WTC11 (cell line): Measurements from ENCODE around the gene DIAPH1. TPM values are rescaled to one million over a fixed set of nuclear protein-coding genes. Genes with fewer than 3 reads are reported as not detected.

Experiments
- ATAC-seq: fragments of 200-7000 bp; cut with Tn5 transposase; 2 replicates; pipeline ENCODE4 v1.10.0; 2021; ENCODE audit warnings: mild to moderate bottlenecking, moderate library complexity
- CTCF ChIA-PET: fragments of 300-600 bp; sonication (Branson Sonifier 250); formaldehyde crosslinking; loops from one replicate; lab custom pipeline; 2021; ENCODE audit warnings: antibody characterized with exemption; lab: Charles Lee
- POLR2A ChIA-PET: fragments of 350-600 bp; sonication (Branson Sonifier 250); formaldehyde crosslinking; loops from one replicate; lab custom pipeline; 2021; ENCODE audit warnings: antibody characterized with exemption; lab: Charles Lee
- DNase-seq: peaks from one replicate; pipeline ENCODE4 v3.0.0; 2021; ENCODE audit warnings: low spot score
- H3K27ac Mint-ChIP-seq: 2 replicates; pipeline ENCODE4 v1.8.0; 2021; ENCODE audit warnings: mixed read lengths
- H3K27me3 Mint-ChIP-seq: 2 replicates; pipeline ENCODE4 v1.8.0; 2021; ENCODE audit warnings: low read depth, mild to moderate bottlenecking, moderate library complexity, mixed read lengths
- H3K36me3 Mint-ChIP-seq: 2 replicates; pipeline ENCODE4 v1.8.0; 2021; ENCODE audit warnings: mixed read lengths
- H3K4me1 Mint-ChIP-seq: 2 replicates; pipeline ENCODE4 v1.8.0; 2022; ENCODE audit warnings: mixed read lengths
- H3K4me3 Mint-ChIP-seq: 2 replicates; pipeline ENCODE4 v1.8.0; 2021; ENCODE audit warnings: mild to moderate bottlenecking, moderate library complexity, mixed read lengths
- H3K9me3 Mint-ChIP-seq: 2 replicates; pipeline ENCODE4 v1.8.0; 2021; ENCODE audit warnings: mixed read lengths
- CREB1 ChIP-seq: sonication (generic); formaldehyde crosslinking; IDR thresholded peaks from 2 replicates; pipeline ENCODE4 v1.8.0; 2023; ENCODE audit warnings: mild to moderate bottlenecking, missing genetic modification reagents
- CREM ChIP-seq: sonication (generic); formaldehyde crosslinking; IDR thresholded peaks from 2 replicates; pipeline ENCODE4 v1.8.1; 2022; ENCODE audit warnings: mild to moderate bottlenecking, missing genetic modification reagents, moderate library complexity
- ELF4 ChIP-seq: sonication (generic); formaldehyde crosslinking; IDR thresholded peaks from 2 replicates; pipeline ENCODE4 v1.8.1; 2022; ENCODE audit warnings: low read depth, mild to moderate bottlenecking, moderate library complexity, missing genetic modification reagents
- ETV6 ChIP-seq: sonication (generic); formaldehyde crosslinking; IDR thresholded peaks from 2 replicates; pipeline ENCODE4 v1.8.1; 2022; ENCODE audit warnings: mild to moderate bottlenecking, missing genetic modification reagents
- GABPB1 ChIP-seq: sonication (generic); formaldehyde crosslinking; IDR thresholded peaks from 2 replicates; pipeline ENCODE4 v1.8.1; 2023; ENCODE audit warnings: mild to moderate bottlenecking, missing genetic modification reagents
- GTF2I ChIP-seq: fragments of 250-450 bp; sonication (Bioruptor Pico); conservative IDR thresholded peaks from 2 replicates; pipeline ENCODE4 v1.4.0; 2021; ENCODE audit warnings: mild to moderate bottlenecking
- HMGA2 ChIP-seq: fragments of 250-450 bp; sonication (Bioruptor Pico); IDR thresholded peaks from 2 replicates; pipeline ENCODE4 v1.4.0; 2021; ENCODE audit warnings: mild to moderate bottlenecking, moderate library complexity
- IRF2 ChIP-seq: sonication (generic); formaldehyde crosslinking; IDR thresholded peaks from 2 replicates; pipeline ENCODE4 v1.8.0; 2022; ENCODE audit warnings: low read depth, missing genetic modification reagents, borderline replicate concordance
- JUN ChIP-seq: sonication (generic); formaldehyde crosslinking; IDR thresholded peaks from 2 replicates; pipeline ENCODE4 v1.8.0; 2023; ENCODE audit warnings: mild to moderate bottlenecking, missing genetic modification reagents
- KAT7 ChIP-seq: sonication (generic); formaldehyde crosslinking; IDR thresholded peaks from 2 replicates; pipeline ENCODE4 v1.8.1; 2023; ENCODE audit warnings: missing genetic modification reagents, mild to moderate bottlenecking, borderline replicate concordance
- MXD4 ChIP-seq: fragments of 250-450 bp; sonication (Bioruptor Pico); IDR thresholded peaks from 2 replicates; pipeline ENCODE4 v1.8.0; 2021; ENCODE audit warnings: mild to moderate bottlenecking, moderate library complexity, borderline replicate concordance
- MYBL2 ChIP-seq: sonication (generic); formaldehyde crosslinking; IDR thresholded peaks from 2 replicates; pipeline ENCODE4 v1.8.1; 2023; ENCODE audit warnings: mild to moderate bottlenecking, moderate library complexity, missing genetic modification reagents
- NFE2L1 ChIP-seq: sonication (generic); formaldehyde crosslinking; IDR thresholded peaks from 2 replicates; pipeline ENCODE4 v1.8.1; 2023; ENCODE audit warnings: missing genetic modification reagents
- NFYB ChIP-seq: sonication (generic); formaldehyde crosslinking; conservative IDR thresholded peaks from 2 replicates; pipeline ENCODE4 v1.8.0; 2022; ENCODE audit warnings: low read depth, missing genetic modification reagents
- RORB ChIP-seq: fragments of 250-450 bp; sonication (Bioruptor Pico); IDR thresholded peaks from 2 replicates; pipeline ENCODE4 v1.9.0; 2021; ENCODE audit warnings: mild to moderate bottlenecking
- TEAD4 ChIP-seq: sonication (generic); formaldehyde crosslinking; IDR thresholded peaks from 2 replicates; pipeline ENCODE4 v1.8.0; 2022; ENCODE audit warnings: mild to moderate bottlenecking, missing genetic modification reagents
- ZNF121 ChIP-seq: sonication (generic); formaldehyde crosslinking; IDR thresholded peaks from 2 replicates; pipeline ENCODE4 v1.8.0; 2023; ENCODE audit warnings: missing genetic modification reagents
- ZNF232 ChIP-seq: sonication (generic); formaldehyde crosslinking; IDR thresholded peaks from 2 replicates; pipeline ENCODE4 v1.8.0; 2022; ENCODE audit warnings: mild to moderate bottlenecking, missing genetic modification reagents
- ZNF263 ChIP-seq: sonication (generic); formaldehyde crosslinking; IDR thresholded peaks from 2 replicates; pipeline ENCODE4 v1.8.1; 2022; ENCODE audit warnings: low read depth, mild to moderate bottlenecking, moderate library complexity, missing genetic modification reagents
- ZNF396 ChIP-seq: fragments of 250-450 bp; sonication (Bioruptor Pico); IDR thresholded peaks from 2 replicates; pipeline ENCODE4 v1.8.0; 2021; ENCODE audit warnings: mild to moderate bottlenecking, moderate library complexity, borderline replicate concordance
- ZNF416 ChIP-seq: fragments of 250-450 bp; sonication (Bioruptor Pico); IDR thresholded peaks from 2 replicates; pipeline ENCODE4 v1.9.0; 2021; ENCODE audit warnings: mild to moderate bottlenecking, inconsistent platforms
- ZNF671 ChIP-seq: fragments of 250-450 bp; sonication (Bioruptor Pico); IDR thresholded peaks from 2 replicates; pipeline ENCODE4 v1.8.0; 2021; ENCODE audit warnings: mild to moderate bottlenecking
- total RNA-seq: library from RNA; stranded (reverse); gene quantifications from 3 replicates; pipeline ENCODE4 v1.2.3, GENCODE V29; 2021
- TF ChIP-seq, protein P1 (sequence below): sonication (generic); formaldehyde crosslinking; IDR thresholded peaks from 2 replicates; pipeline ENCODE4 v1.8.1; 2022; ENCODE audit warnings: mild to moderate bottlenecking, missing genetic modification reagents, moderate library complexity, borderline replicate concordance
- TF ChIP-seq, protein P2 (sequence below): sonication (generic); formaldehyde crosslinking; IDR thresholded peaks from 2 replicates; pipeline ENCODE4 v1.8.0; 2022; ENCODE audit warnings: mild to moderate bottlenecking, missing genetic modification reagents
- TF ChIP-seq, protein P3 (sequence below): sonication (generic); formaldehyde crosslinking; IDR thresholded peaks from 2 replicates; pipeline ENCODE4 v1.8.0; 2023; ENCODE audit warnings: mild to moderate bottlenecking, missing genetic modification reagents
- TF ChIP-seq, protein P4 (sequence below): sonication (generic); formaldehyde crosslinking; conservative IDR thresholded peaks from 2 replicates; pipeline ENCODE4 v1.8.1; 2022; ENCODE audit warnings: mild to moderate bottlenecking, missing genetic modification reagents
- TF ChIP-seq, protein P5 (sequence below): sonication (generic); formaldehyde crosslinking; IDR thresholded peaks from 2 replicates; pipeline ENCODE4 v1.8.1; 2023; ENCODE audit warnings: mild to moderate bottlenecking, moderate library complexity, missing genetic modification reagents
- TF ChIP-seq, protein P6 (sequence below): sonication (generic); formaldehyde crosslinking; IDR thresholded peaks from 2 replicates; pipeline ENCODE4 v1.8.0; 2022; ENCODE audit warnings: mild to moderate bottlenecking, missing genetic modification reagents
- TF ChIP-seq, protein P7 (sequence below): fragments of 250-450 bp; sonication (Bioruptor Pico); IDR thresholded peaks from 2 replicates; pipeline ENCODE4 v2.1.2; 2022; ENCODE audit warnings: mild to moderate bottlenecking, moderate library complexity

DIAPH1 gene
- total RNA-seq, 1 experiment from 2014 or later: 109 TPM

DNA sequence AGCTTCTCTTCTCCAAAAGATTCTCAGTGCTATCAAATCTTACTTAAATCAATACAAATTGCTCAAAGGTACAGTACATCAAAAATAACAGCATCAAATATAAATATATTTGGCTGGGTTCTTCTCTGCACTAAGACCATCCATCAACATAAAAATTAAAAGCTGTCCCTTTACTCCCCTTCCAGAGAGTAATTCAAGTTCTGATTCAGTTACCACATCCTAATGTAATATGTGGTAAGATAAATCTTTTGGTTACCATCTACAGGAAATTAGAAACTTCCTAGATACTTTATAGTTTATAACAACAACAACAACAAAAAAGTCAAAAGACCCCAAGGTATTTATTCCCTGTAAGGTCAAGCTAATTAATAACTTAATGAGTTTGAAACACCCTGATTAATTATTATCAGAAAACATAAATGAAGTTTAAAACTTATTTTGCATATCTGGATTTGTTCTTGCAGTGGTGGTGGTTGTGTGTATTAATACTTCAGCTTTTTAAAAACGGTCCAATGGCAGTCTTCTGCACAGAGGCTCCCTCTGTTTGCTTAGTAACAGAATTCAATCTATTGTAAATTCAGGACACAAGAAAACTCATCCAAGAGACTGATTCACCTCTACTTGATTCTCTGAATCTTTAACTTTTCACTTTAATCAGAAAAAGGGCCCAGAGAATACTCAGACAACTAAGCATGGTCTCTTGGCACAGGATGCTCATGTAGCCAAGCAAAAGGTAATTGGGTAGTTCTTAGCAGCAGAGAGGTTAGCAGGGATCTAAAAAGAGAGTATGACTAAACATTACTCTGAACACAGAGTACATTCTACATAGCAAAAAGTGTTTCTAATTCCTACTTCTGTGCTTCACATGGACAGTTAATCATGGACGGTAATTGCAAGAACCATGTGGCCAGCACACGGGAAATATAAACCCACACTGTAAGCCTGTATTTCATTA is 20.1 kb downstream of the DIAPH1 start:
- TF ChIP-seq ELF4 (CRISPR knock-in tag): no peak
- no peak for TF ChIP-seq JUN (CRISPR knock-in tag)
- TF ChIP-seq, protein P1, sequence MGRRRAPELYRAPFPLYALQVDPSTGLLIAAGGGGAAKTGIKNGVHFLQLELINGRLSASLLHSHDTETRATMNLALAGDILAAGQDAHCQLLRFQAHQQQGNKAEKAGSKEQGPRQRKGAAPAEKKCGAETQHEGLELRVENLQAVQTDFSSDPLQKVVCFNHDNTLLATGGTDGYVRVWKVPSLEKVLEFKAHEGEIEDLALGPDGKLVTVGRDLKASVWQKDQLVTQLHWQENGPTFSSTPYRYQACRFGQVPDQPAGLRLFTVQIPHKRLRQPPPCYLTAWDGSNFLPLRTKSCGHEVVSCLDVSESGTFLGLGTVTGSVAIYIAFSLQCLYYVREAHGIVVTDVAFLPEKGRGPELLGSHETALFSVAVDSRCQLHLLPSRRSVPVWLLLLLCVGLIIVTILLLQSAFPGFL: no peak
- TF ChIP-seq, protein P2, sequence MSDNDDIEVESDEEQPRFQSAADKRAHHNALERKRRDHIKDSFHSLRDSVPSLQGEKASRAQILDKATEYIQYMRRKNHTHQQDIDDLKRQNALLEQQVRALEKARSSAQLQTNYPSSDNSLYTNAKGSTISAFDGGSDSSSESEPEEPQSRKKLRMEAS (CRISPR knock-in tag): no peak
- TF ChIP-seq ZNF671 (CRISPR knock-in tag): no peak
- no peak for TF ChIP-seq CREM (CRISPR knock-in tag)
- no peak for TF ChIP-seq MXD4 (CRISPR knock-in tag)
- no peak for TF ChIP-seq ZNF263 (CRISPR knock-in tag)
- no peak for TF ChIP-seq IRF2
- no peak for TF ChIP-seq ZNF232 (CRISPR knock-in tag)
- TF ChIP-seq MYBL2 (CRISPR knock-in tag): no peak
- TF ChIP-seq TEAD4 (CRISPR knock-in tag): no peak
- no peak for TF ChIP-seq ZNF416
- TF ChIP-seq, protein P3, sequence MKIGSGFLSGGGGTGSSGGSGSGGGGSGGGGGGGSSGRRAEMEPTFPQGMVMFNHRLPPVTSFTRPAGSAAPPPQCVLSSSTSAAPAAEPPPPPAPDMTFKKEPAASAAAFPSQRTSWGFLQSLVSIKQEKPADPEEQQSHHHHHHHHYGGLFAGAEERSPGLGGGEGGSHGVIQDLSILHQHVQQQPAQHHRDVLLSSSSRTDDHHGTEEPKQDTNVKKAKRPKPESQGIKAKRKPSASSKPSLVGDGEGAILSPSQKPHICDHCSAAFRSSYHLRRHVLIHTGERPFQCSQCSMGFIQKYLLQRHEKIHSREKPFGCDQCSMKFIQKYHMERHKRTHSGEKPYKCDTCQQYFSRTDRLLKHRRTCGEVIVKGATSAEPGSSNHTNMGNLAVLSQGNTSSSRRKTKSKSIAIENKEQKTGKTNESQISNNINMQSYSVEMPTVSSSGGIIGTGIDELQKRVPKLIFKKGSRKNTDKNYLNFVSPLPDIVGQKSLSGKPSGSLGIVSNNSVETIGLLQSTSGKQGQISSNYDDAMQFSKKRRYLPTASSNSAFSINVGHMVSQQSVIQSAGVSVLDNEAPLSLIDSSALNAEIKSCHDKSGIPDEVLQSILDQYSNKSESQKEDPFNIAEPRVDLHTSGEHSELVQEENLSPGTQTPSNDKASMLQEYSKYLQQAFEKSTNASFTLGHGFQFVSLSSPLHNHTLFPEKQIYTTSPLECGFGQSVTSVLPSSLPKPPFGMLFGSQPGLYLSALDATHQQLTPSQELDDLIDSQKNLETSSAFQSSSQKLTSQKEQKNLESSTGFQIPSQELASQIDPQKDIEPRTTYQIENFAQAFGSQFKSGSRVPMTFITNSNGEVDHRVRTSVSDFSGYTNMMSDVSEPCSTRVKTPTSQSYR (CRISPR knock-in tag): no peak
- TF ChIP-seq, protein P4, sequence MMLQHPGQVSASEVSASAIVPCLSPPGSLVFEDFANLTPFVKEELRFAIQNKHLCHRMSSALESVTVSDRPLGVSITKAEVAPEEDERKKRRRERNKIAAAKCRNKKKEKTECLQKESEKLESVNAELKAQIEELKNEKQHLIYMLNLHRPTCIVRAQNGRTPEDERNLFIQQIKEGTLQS: no peak
- no peak for TF ChIP-seq GABPB1 (CRISPR knock-in tag)
- H3K27ac Mint-ChIP-seq: no peak overlapping the region
- no peaks in the 10 kb centered on the region for H3K36me3 Mint-ChIP-seq
- ChIA-PET POLR2A (no interaction called here), CTCF (interaction anchor here (0.7 to 3.4 kb wide), 3 partner anchors 21 to 104 kb away, joined by 3 to 24 read pairs (median 9); partner anchors contain the start of gene DIAPH1)
- no peaks in the 10 kb centered on the region for H3K9me3 Mint-ChIP-seq
- ATAC-seq: no peak
- no peaks in the 10 kb centered on the region for H3K4me1 Mint-ChIP-seq
- no peaks in the 10 kb centered on the region for H3K27me3 Mint-ChIP-seq
- DNase-seq: no peak
- no peak overlapping the region for H3K4me3 Mint-ChIP-seq

DNA sequence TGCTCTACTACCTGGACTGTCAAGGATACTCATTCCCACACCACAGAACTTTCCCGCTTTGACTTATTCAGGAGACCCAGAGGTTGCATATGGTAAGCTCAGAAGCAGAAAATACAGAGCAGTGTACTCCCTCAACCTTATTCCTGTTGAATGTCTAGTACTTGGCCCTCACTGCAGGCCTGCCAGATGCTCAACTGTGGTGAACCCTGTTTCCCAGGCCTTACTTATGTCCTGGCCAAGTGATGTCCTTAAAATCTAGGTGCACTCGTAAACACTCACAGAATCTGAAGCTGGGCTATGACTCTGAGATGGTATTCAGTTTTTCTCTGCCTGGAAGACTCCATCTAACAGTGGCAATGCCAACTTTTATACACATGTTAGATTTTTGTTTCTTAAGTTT is 21.0 kb downstream of the DIAPH1 start:
- H3K27ac Mint-ChIP-seq: no peak overlapping the region
- H3K9me3 Mint-ChIP-seq: no peaks in the 10 kb centered on the region
- H3K27me3 Mint-ChIP-seq: no peaks in the 10 kb centered on the region
- DNase-seq (no peak), ATAC-seq (no peak)
- CTCF ChIA-PET: interaction anchor here (0.7 to 3.4 kb wide), 5 partner anchors 22 to 104 kb away, joined by 3 to 24 read pairs (median 5); partner anchors contain the start of genes DIAPH1 and FCHSD1
- no peak overlapping the region for H3K4me3 Mint-ChIP-seq
- no peaks in the 10 kb centered on the region for H3K36me3 Mint-ChIP-seq
- no peaks in the 10 kb centered on the region for H3K4me1 Mint-ChIP-seq
- POLR2A ChIA-PET: no interaction called here
- TF ChIP-seq, protein P5, sequence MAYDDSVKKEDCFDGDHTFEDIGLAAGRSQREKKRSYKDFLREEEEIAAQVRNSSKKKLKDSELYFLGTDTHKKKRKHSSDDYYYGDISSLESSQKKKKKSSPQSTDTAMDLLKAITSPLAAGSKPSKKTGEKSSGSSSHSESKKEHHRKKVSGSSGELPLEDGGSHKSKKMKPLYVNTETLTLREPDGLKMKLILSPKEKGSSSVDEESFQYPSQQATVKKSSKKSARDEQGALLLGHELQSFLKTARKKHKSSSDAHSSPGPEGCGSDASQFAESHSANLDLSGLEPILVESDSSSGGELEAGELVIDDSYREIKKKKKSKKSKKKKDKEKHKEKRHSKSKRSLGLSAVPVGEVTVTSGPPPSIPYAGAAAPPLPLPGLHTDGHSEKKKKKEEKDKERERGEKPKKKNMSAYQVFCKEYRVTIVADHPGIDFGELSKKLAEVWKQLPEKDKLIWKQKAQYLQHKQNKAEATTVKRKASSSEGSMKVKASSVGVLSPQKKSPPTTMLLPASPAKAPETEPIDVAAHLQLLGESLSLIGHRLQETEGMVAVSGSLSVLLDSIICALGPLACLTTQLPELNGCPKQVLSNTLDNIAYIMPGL (CRISPR knock-in tag): no peak
- TF ChIP-seq GTF2I (CRISPR knock-in tag) (no peak), ZNF396 (CRISPR knock-in tag) (no peak), NFYB (CRISPR knock-in tag) (no peak), CREM (CRISPR knock-in tag) (no peak), KAT7 (no peak), RORB (CRISPR knock-in tag) (no peak), ETV6 (CRISPR knock-in tag) (no peak), ZNF121 (CRISPR knock-in tag) (no peak), HMGA2 (CRISPR knock-in tag) (no peak), ZNF671 (CRISPR knock-in tag) (no peak), NFE2L1 (CRISPR knock-in tag) (no peak), CREB1 (no peak)
- TF ChIP-seq, protein P6, sequence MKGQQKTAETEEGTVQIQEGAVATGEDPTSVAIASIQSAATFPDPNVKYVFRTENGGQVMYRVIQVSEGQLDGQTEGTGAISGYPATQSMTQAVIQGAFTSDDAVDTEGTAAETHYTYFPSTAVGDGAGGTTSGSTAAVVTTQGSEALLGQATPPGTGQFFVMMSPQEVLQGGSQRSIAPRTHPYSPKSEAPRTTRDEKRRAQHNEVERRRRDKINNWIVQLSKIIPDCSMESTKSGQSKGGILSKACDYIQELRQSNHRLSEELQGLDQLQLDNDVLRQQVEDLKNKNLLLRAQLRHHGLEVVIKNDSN (CRISPR knock-in tag): no peak
- TF ChIP-seq, protein P7, sequence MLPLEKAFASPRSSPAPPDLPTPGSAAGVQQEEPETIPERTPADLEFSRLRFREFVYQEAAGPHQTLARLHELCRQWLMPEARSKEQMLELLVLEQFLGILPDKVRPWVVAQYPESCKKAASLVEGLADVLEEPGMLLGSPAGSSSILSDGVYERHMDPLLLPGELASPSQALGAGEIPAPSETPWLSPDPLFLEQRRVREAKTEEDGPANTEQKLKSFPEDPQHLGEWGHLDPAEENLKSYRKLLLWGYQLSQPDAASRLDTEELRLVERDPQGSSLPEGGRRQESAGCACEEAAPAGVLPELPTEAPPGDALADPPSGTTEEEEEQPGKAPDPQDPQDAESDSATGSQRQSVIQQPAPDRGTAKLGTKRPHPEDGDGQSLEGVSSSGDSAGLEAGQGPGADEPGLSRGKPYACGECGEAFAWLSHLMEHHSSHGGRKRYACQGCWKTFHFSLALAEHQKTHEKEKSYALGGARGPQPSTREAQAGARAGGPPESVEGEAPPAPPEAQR (CRISPR knock-in tag): no peak
